Vagina (tissue), 2 donors: ENCODE results near the gene MNAT1.

Experiments used
- CTCF ChIP-seq, 3 experiments: fragments of 450-650 bp in 2 of 3; fragments of 200-600 bp in 1 of 3; sonication (generic) in 1 of 3; IDR thresholded peaks; one replicate each; pipeline ENCODE4 v1.5.1; 2017 to 2019; ENCODE audit warnings: antibody characterized with exemption in 3 of 3, mild to moderate bottlenecking in 2 of 3, moderate library complexity in 2 of 3
- POLR2A ChIP-seq, 2 donors: fragments of 450-650 bp; IDR thresholded peaks; one replicate each; pipeline ENCODE4 v1.6.1; 2017; ENCODE audit warnings: antibody characterized with exemption in 2 of 2, mild to moderate bottlenecking in 2 of 2, moderate library complexity in 2 of 2
- POLR2AphosphoS5 ChIP-seq, 2 donors: sonication (generic); formaldehyde crosslinking; IDR thresholded peaks; one replicate each; pipeline ENCODE4 v1.9.0; 2017; ENCODE audit warnings: antibody characterized with exemption in 2 of 2, mild to moderate bottlenecking in 2 of 2, low read depth in 1 of 2; ENCODE audit not compliant: insufficient read depth in 1 of 2

GRCh38 chr14:60933920-60934655, 199.5 kb downstream of the MNAT1 start:
- TF ChIP-seq POLR2AphosphoS5 (IDR thresholded peaks at IDR 0.05; ENCODE audit: insufficient read depth in 1 of 2, low read depth in 1 of 2) (no peak), POLR2A (IDR thresholded peaks at IDR 0.05) (no peak), CTCF (IDR thresholded peaks at IDR 0.05) (no peak)
